Loucy (cell line): ENCODE measurements around the gene COA8.

Experiments
- CTCF ChIP-seq: fragments of 200-600 bp; sonication (generic); conservative IDR thresholded peaks from 2 replicates; pipeline ENCODE4 v1.5.1; 2014; ENCODE audit warnings: mild to moderate bottlenecking, antibody characterized with exemption, low read length
- EZH2phosphoT487 ChIP-seq: fragments of 200-600 bp; IDR thresholded peaks from 2 replicates; pipeline ENCODE4 v1.6.1; 2018; ENCODE audit warnings: antibody characterized with exemption, mild to moderate bottlenecking, moderate library complexity, borderline replicate concordance

DNA sequence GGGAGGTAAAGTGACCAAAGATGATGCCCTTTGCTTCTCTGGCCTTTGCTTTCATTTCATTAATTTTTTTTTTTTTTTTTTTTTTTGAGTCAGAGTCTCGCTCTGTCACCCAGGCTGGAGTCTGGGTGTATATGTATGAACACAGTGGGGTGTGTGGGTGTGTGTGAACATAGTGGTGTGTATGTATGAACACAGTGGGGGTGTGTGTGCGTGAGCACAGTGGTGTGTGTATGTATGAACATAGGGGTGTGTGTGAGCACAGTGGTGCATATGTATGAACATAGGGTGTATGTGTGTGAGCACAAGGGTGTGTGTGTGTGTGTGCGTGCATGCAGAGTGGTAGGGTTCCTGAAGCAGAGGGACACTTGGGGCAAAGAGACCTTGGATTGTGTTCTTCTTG, 75.8 kb downstream of the COA8 start:
- TF ChIP-seq CTCF (no peak), EZH2phosphoT487 (no peak)
